ENCODE measurements around the gene GID8. TPM values are rescaled to one million over a fixed set of nuclear protein-coding genes. Genes with fewer than 3 reads are reported as not detected.
A peak's percentile ranks its signal among the peaks of the same experiment; 100 is the strongest.

Gene GID8
- total and polyA plus RNA-seq, 11 donors: 6.2 to 22.2 (median 15.9) TPM

DNA sequence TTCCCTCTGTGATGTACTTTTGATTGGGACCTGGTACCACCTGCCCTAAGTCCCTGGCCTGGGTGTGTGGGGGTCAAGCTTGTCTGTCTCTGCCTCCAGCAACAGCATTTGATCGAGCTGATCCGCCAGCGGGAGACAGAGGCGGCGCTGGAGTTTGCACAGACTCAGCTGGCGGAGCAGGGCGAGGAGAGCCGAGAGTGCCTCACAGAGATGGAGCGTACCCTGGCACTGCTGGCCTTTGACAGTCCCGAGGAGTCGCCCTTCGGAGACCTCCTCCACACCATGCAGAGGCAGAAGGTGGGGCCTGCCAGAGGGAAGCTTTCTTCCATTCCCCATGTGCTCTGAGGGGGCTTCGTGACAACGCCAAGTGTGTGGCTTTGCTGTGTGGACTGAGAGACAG, 5.4 kb downstream of the GID8 start:
- peaks cover 0 to 76% (median 62%) of the 10 kb centered on the region in 9 donors for H3K36me3 ChIP-seq

DNA sequence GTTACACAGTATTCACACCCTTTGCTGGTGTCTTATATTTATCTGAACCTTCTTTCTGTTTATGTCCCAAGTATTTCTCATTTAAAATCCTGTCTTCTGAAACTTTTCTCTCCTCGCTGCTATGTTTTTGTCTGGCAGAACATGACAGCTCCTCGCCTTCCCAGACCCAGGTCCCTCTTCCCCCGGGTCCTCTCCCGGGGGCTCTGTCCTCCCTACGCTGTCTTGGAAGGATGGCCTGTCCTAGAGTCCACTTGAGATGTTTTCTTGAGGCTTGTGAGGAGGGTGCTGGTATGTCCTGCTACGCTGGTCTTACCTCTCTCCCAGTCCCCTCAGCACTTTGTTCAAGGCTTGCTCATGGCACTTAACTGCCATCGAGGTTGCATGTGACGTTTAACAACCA, 6.2 kb downstream of the GID8 start:
- TF ChIP-seq CTCF (IDR thresholded peaks at IDR 0.05): no peak
- no peak for TF ChIP-seq POLR2A (IDR thresholded peaks at IDR 0.05)
- peak overlapping the region in 1 of 12 donors; percentile 22 for H3K27ac ChIP-seq
- no peak for ATAC-seq
- no peak overlapping the region for H3K4me3 ChIP-seq
- peaks cover 0 to 84% (median 70%) of the 10 kb centered on the region in 9 donors for H3K36me3 ChIP-seq
- peak in 1 of 5 donors; percentile 6 for DNase-seq
- peaks cover 5 to 60% (median 35%) of the 10 kb centered on the region in 12 donors for H3K4me1 ChIP-seq
- intact Hi-C loops (cut with DNase I): loop anchor here in 1 of 10 donors (5.0 kb wide), 1 partner anchor 42 kb away; no protein-coding TSS in a partner anchor
- peaks cover 0 to 1% (median 0%) of the 10 kb centered on the region in 12 donors for H3K9me3 ChIP-seq
- 81 to 87% (median 86%) methylated on average over 8 of the region's 8 CpGs for WGBS, 4 donors
- no peaks in the 10 kb centered on the region for H3K27me3 ChIP-seq

More for the DNA sequence above, 5.4 kb downstream of the GID8 start:
- Histone ChIP-seq H3K9me3 (no peaks in the 10 kb centered on the region), H3K27ac (no peak overlapping the region), H3K4me3 (no peak overlapping the region), H3K4me1 (peaks cover 5 to 67% (median 39%) of the 10 kb centered on the region in 12 donors), H3K27me3 (no peaks in the 10 kb centered on the region)
- WGBS, 4 donors: 83 to 91% (median 87%) methylated on average over 14 of the region's 14 CpGs
- TF ChIP-seq POLR2A (IDR thresholded peaks at IDR 0.05) (no peak), CTCF (IDR thresholded peaks at IDR 0.05) (no peak)
- intact Hi-C loops (cut with DNase I): loop anchor here in 1 of 10 donors (5.0 kb wide), 1 partner anchor 41 kb away; no protein-coding TSS in a partner anchor
- ATAC-seq (no peak), DNase-seq (peak in 1 of 5 donors; percentile 20)

DNA sequence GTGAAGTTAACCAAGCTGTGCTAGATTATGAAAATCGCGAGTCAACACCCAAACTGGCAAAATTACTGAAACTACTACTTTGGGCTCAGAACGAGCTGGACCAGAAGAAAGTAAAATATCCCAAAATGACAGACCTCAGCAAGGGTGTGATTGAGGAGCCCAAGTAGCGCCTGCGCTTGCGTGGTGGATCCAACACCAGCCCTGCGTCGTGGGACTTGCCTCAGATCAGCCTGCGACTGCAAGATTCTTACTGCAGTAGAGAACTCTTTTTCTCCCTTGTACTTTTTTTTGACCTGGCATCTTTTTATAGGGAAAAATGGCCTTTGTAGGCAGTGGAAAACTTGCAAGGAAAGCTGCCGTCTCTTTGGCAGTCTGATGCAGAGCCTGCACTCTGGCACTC, 6.8 kb downstream of the GID8 start:
- no peak for TF ChIP-seq CTCF (IDR thresholded peaks at IDR 0.05)
- TF ChIP-seq POLR2A (IDR thresholded peaks at IDR 0.05): no peak
- H3K4me1 ChIP-seq: peaks cover 1 to 55% (median 29%) of the 10 kb centered on the region in 12 donors
- H3K27me3 ChIP-seq: no peaks in the 10 kb centered on the region
- H3K4me3 ChIP-seq: no peak overlapping the region
- H3K27ac ChIP-seq: peak overlapping the region in 1 of 12 donors; percentile 22
- 91 to 94% (median 93%) methylated on average over 10 of the region's 10 CpGs for WGBS, 4 donors
- DNase-seq (peak in 1 of 5 donors; percentile 13), ATAC-seq (no peak)
- H3K9me3 ChIP-seq: peaks cover 0 to 5% (median 0%) of the 10 kb centered on the region in 12 donors
- peaks cover 0 to 87% (median 73%) of the 10 kb centered on the region in 9 donors for H3K36me3 ChIP-seq
- intact Hi-C loops (cut with DNase I): loop anchor here in 1 of 10 donors (5.0 kb wide), 1 partner anchor 42 kb away; no protein-coding TSS in a partner anchor

DNA sequence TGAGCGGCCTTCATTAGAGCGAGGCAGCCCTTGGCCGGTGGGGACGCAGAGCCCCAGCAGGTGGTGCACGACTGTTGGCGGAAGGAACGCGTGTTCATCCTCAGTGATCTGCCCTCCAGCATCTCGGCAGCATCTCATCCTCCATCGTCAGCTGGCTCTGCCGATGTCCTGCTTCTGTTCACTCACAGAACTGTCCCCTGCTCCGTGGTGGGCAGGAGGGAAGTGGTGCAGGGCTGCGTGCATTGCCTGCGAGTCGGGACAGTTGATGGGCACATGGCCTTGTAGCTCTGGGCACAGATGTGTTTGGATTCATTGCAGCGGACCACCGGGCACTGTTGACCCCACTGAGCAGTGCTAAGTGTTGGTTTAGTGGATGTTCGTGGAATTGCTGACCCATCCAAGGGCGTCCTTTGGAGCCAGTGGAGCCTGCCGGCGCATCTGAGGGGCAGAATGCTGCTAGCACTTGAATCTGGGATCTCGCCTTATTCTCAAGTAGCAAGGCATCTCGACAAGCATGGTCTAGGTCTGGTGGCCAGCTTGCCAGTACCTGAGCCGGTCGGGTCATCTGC, 7.9 kb downstream of the GID8 start:
- no peak for TF ChIP-seq POLR2A (IDR thresholded peaks at IDR 0.05)
- TF ChIP-seq CTCF (IDR thresholded peaks at IDR 0.05): no peak
- intact Hi-C loops (cut with DNase I): no loop called here
- Histone ChIP-seq H3K9me3 (peaks cover 0 to 5% (median 0%) of the 10 kb centered on the region in 12 donors), H3K27me3 (no peaks in the 10 kb centered on the region), H3K4me3 (no peak overlapping the region), H3K36me3 (peaks cover 0 to 95% (median 82%) of the 10 kb centered on the region in 9 donors), H3K4me1 (peaks cover 0 to 44% (median 23%) of the 10 kb centered on the region in 12 donors), H3K27ac (peak overlapping the region in 1 of 12 donors; percentile 31)
- ATAC-seq: no peak
- 91 to 94% (median 91%) methylated on average over 23 to 25 of the region's 25 CpGs for WGBS, 4 donors
- DNase-seq: peak in 1 of 5 donors; percentile 21
